Mesendoderm (in vitro differentiated cells): ENCODE data around the gene ABCC1.
"Not testable (repeated sequence)": the region's sequence is repeated elsewhere in the genome, so short reads cannot be mapped to it uniquely, and the experiment has no call there.

Source experiments
- DNase-seq: peaks from one replicate; pipeline ENCODE4 v3.0.0; 2013
- H2AK5ac ChIP-seq: 2 replicates; pipeline ENCODE4 v1.6.1; 2013; ENCODE audit warnings: low read length, inconsistent platforms
- H2BK120ac ChIP-seq: 2 replicates; pipeline ENCODE4 v1.6.1; 2013; ENCODE audit warnings: low read depth, mild to moderate bottlenecking, low read length, moderate library complexity, mixed read lengths
- H2BK15ac ChIP-seq: replicated peaks from 2 replicates; pipeline ENCODE4 v1.6.1; 2013; ENCODE audit warnings: low read depth, mild to moderate bottlenecking, moderate library complexity
- H2BK5ac ChIP-seq: 2 replicates; pipeline ENCODE4 v1.6.1; 2013; ENCODE audit warnings: low read length, inconsistent platforms
- H3K18ac ChIP-seq: 2 replicates; pipeline ENCODE4 v1.6.1; 2013; ENCODE audit warnings: mild to moderate bottlenecking, low read length, mixed read lengths
- H3K23ac ChIP-seq: one replicate; pipeline ENCODE4 v1.6.1; 2013; ENCODE audit warnings: low read length
- H3K27ac ChIP-seq: 2 replicates; pipeline ENCODE4 v1.5.1; 2013; ENCODE audit warnings: low read depth, mild to moderate bottlenecking, inconsistent platforms, low read length, moderate library complexity
- H3K27me3 ChIP-seq: 2 replicates; pipeline ENCODE4 v1.6.1; 2013; ENCODE audit warnings: low read length, control low read depth, mild to moderate bottlenecking, inconsistent platforms; ENCODE audit not compliant: insufficient read depth, poor library complexity
- H3K36me3 ChIP-seq: 2 replicates; pipeline ENCODE4 v1.6.1; 2013; ENCODE audit warnings: low read length, inconsistent platforms; ENCODE audit not compliant: control insufficient read depth, insufficient read depth
- H3K4ac ChIP-seq: one replicate; pipeline ENCODE4 v1.6.1; 2013; ENCODE audit warnings: low read depth, mild to moderate bottlenecking, low read length, moderate library complexity
- H3K4me1 ChIP-seq: 2 replicates; pipeline ENCODE4 v1.6.1; 2013; ENCODE audit warnings: low read depth, low read length, inconsistent platforms; ENCODE audit not compliant: control insufficient read depth
- H3K4me2 ChIP-seq: 2 replicates; pipeline ENCODE4 v1.6.1; 2013; ENCODE audit warnings: low read length
- H3K4me3 ChIP-seq: 2 replicates; pipeline ENCODE4 v1.5.1; 2013; ENCODE audit warnings: mild to moderate bottlenecking, low read length
- H3K56ac ChIP-seq: one replicate; pipeline ENCODE4 v1.6.1; 2013; ENCODE audit warnings: low read length
- H3K79me1 ChIP-seq: 2 replicates; pipeline ENCODE4 v1.6.1; 2013; ENCODE audit warnings: low read length, inconsistent platforms
- H3K79me2 ChIP-seq: 2 replicates; pipeline ENCODE4 v1.6.1; 2013; ENCODE audit warnings: mild to moderate bottlenecking, low read length; ENCODE audit not compliant: control insufficient read depth, insufficient read depth
- H3K9ac ChIP-seq: 2 replicates; pipeline ENCODE4 v1.6.1; 2013; ENCODE audit warnings: low read length, inconsistent platforms
- H4K5ac ChIP-seq: one replicate; pipeline ENCODE4 v1.6.1; 2013; ENCODE audit warnings: low read length
- H4K8ac ChIP-seq: one replicate; pipeline ENCODE4 v1.6.1; 2013; ENCODE audit warnings: low read depth, mild to moderate bottlenecking, control low read depth, low read length, moderate library complexity
- WGBS: extraction: QIAGEN DNeasy Blood & Tissue Kit; methylation state at CpG from one replicate; pipeline ENCODE4 v1.1.7; 2013; ENCODE audit warnings: low lambda C conversion rate, missing lambda C conversion rate; ENCODE audit not compliant: insufficient coverage; ENCODE audit errors: extremely low coverage; 5-methylcytosine and 5-hydroxymethylcytosine counted together

Gene ABCC1

DNA sequence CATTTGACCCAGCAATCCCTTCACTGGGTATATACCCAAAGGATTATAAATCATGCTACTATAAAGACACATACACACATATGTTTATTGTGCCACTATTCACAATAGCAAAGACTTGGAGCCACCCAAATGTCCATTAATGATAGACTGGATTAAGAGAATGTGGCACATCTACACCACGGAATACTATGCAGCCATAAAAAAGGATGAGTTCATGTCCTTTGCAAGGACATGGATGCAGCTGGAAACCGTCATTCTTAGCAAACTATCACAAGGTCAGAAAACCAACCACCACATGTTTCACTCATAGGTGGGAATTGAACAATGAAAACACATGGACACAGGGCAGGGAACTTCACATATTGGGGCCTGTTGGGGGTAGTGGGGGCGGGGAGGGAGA is 31.1 kb upstream of the ABCC1 start:
- not testable (repeated sequence) for H3K79me1 ChIP-seq, H2BK5ac ChIP-seq, H3K4me3 ChIP-seq, H3K36me3 ChIP-seq, H3K23ac ChIP-seq, H3K56ac ChIP-seq, H3K4me2 ChIP-seq, H3K4me1 ChIP-seq, H3K79me2 ChIP-seq, DNase-seq, H3K18ac ChIP-seq, H3K4ac ChIP-seq, H3K9ac ChIP-seq, H3K27me3 ChIP-seq, H4K5ac ChIP-seq, H2BK120ac ChIP-seq, H4K8ac ChIP-seq, H2AK5ac ChIP-seq, H3K27ac ChIP-seq, H2BK15ac ChIP-seq
- no CpG with 5 or more reads among the region's 3 CpGs for WGBS

DNA sequence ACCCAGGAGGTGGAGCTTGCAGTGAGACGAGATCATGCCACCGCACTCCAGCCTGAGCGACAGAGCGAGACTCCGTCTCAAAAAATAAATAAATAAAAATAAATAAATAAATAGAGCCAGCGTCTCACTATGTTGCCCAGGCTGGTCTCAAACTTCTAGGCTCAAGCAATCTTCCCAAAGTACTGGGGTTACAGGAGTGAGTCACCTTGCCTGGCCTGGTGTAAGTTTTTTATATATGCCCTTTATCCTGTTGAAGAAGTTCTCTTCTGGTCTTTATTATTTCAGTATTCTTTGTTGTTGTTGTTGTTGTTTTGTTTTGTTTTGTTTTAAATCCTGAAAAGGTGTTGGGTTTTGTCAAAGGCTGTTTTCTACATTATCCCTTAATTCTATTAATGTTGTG is 30.1 kb upstream of the ABCC1 start:
- no peak for DNase-seq
- no peak overlapping the region for H4K8ac ChIP-seq
- no peaks in the 10 kb centered on the region for H3K27me3 ChIP-seq
- H3K4me3 ChIP-seq: no peak overlapping the region
- H3K4me2 ChIP-seq: no peak overlapping the region
- H3K36me3 ChIP-seq: no peaks in the 10 kb centered on the region
- H3K23ac ChIP-seq: no peak overlapping the region
- no peak overlapping the region for H2BK5ac ChIP-seq
- H3K56ac ChIP-seq: no peak overlapping the region
- H2AK5ac ChIP-seq: no peak overlapping the region
- no peak overlapping the region for H3K18ac ChIP-seq
- H3K9ac ChIP-seq: no peak overlapping the region
- no peak overlapping the region for H2BK15ac ChIP-seq
- WGBS: no CpG with 5 or more reads among the region's 6 CpGs
- H3K4me1 ChIP-seq: no peaks in the 10 kb centered on the region
- H2BK120ac ChIP-seq: no peak overlapping the region
- H4K5ac ChIP-seq: no peak overlapping the region
- no peaks in the 10 kb centered on the region for H3K79me2 ChIP-seq
- H3K4ac ChIP-seq: no peak overlapping the region
- no peaks in the 10 kb centered on the region for H3K79me1 ChIP-seq
- no peak overlapping the region for H3K27ac ChIP-seq

DNA sequence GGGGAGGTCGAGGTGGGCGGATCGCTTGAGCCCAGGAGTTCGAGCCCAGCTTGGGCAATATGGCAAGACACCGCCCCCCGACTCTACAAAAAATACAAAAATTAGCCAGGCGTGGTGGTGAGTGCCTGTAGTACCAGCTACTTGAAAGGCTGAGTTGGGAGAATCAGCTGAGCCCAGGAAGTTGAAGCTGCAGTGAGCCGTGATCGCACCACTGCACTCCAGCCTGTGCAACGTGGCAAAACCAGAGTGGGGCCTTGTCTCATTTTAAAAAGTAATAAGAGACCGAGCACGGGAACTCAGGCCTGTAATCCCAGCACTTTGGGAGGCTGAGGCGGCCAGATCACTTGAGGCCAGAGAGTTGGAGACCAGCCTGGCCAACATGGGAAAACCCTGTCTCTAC is 24.4 kb upstream of the ABCC1 start:
- H3K79me2 ChIP-seq: no peaks in the 10 kb centered on the region
- H2BK5ac ChIP-seq: no peak overlapping the region
- no peak overlapping the region for H4K8ac ChIP-seq
- WGBS: no CpG with 5 or more reads among the region's 13 CpGs
- H3K36me3 ChIP-seq: no peaks in the 10 kb centered on the region
- H3K79me1 ChIP-seq: no peaks in the 10 kb centered on the region
- no peak overlapping the region for H4K5ac ChIP-seq
- H3K56ac ChIP-seq: no peak overlapping the region
- H3K27ac ChIP-seq: no peak overlapping the region
- H3K23ac ChIP-seq: no peak overlapping the region
- no peak overlapping the region for H3K9ac ChIP-seq
- H3K4me2 ChIP-seq: no peak overlapping the region
- no peak overlapping the region for H2AK5ac ChIP-seq
- no peak overlapping the region for H3K4me3 ChIP-seq
- H3K4me1 ChIP-seq: no peaks in the 10 kb centered on the region
- no peak overlapping the region for H3K18ac ChIP-seq
- no peak overlapping the region for H2BK120ac ChIP-seq
- no peaks in the 10 kb centered on the region for H3K27me3 ChIP-seq
- no peak for DNase-seq
- H3K4ac ChIP-seq: no peak overlapping the region
- no peak overlapping the region for H2BK15ac ChIP-seq

GRCh38 chr16:15925631-15926030 is 23.8 kb upstream of the ABCC1 start:
- peak; percentile 13 for DNase-seq
- H3K4ac ChIP-seq: no peak overlapping the region
- no peak overlapping the region for H2BK15ac ChIP-seq
- H3K36me3 ChIP-seq: no peaks in the 10 kb centered on the region
- H4K8ac ChIP-seq: no peak overlapping the region
- H3K79me1 ChIP-seq: no peaks in the 10 kb centered on the region
- no peak overlapping the region for H3K9ac ChIP-seq
- no peak overlapping the region for H3K4me3 ChIP-seq
- WGBS: no CpG with 5 or more reads among the region's 9 CpGs
- H3K4me2 ChIP-seq: no peak overlapping the region
- no peak overlapping the region for H3K56ac ChIP-seq
- H2BK120ac ChIP-seq: no peak overlapping the region
- H3K18ac ChIP-seq: no peak overlapping the region
- H2AK5ac ChIP-seq: no peak overlapping the region
- no peaks in the 10 kb centered on the region for H3K79me2 ChIP-seq
- H3K23ac ChIP-seq: no peak overlapping the region
- H3K27me3 ChIP-seq: no peaks in the 10 kb centered on the region
- H3K27ac ChIP-seq: no peak overlapping the region
- H2BK5ac ChIP-seq: no peak overlapping the region
- H4K5ac ChIP-seq: no peak overlapping the region
- H3K4me1 ChIP-seq: no peaks in the 10 kb centered on the region

- no CpG with 5 or more reads among the region's 18 CpGs for WGBS
- no peak overlapping the region for H4K8ac ChIP-seq
Measured at GRCh38 chr16:15928261-15929104, 20.9 kb upstream of the ABCC1 start.

GRCh38 chr16:15932939-15933338 is 16.5 kb upstream of the ABCC1 start:
- WGBS: no CpG with 5 or more reads among the region's 6 CpGs
- no peaks in the 10 kb centered on the region for H3K79me2 ChIP-seq
- H3K18ac ChIP-seq: no peak overlapping the region
- no peak overlapping the region for H2BK120ac ChIP-seq
- no peak overlapping the region for H3K56ac ChIP-seq
- H4K8ac ChIP-seq: no peak overlapping the region
- no peak overlapping the region for H2AK5ac ChIP-seq
- DNase-seq: no peak
- H3K4ac ChIP-seq: no peak overlapping the region
- no peak overlapping the region for H2BK15ac ChIP-seq
- H3K36me3 ChIP-seq: no peaks in the 10 kb centered on the region
- H3K4me1 ChIP-seq: no peaks in the 10 kb centered on the region
- no peak overlapping the region for H4K5ac ChIP-seq
- no peak overlapping the region for H3K4me3 ChIP-seq
- H3K79me1 ChIP-seq: no peaks in the 10 kb centered on the region
- no peak overlapping the region for H3K4me2 ChIP-seq
- no peak overlapping the region for H2BK5ac ChIP-seq
- H3K27me3 ChIP-seq: no peaks in the 10 kb centered on the region
- no peak overlapping the region for H3K23ac ChIP-seq
- H3K9ac ChIP-seq: no peak overlapping the region
- H3K27ac ChIP-seq: no peak overlapping the region

More at GRCh38 chr16:15928261-15929104, 20.9 kb upstream of the ABCC1 start:
- H3K36me3 ChIP-seq: no peaks in the 10 kb centered on the region
- H2AK5ac ChIP-seq: no peak overlapping the region
- no peak overlapping the region for H3K27ac ChIP-seq
- no peak overlapping the region for H3K9ac ChIP-seq
- H4K5ac ChIP-seq: no peak overlapping the region
- H2BK15ac ChIP-seq: no peak overlapping the region
- H3K4me3 ChIP-seq: no peak overlapping the region
- no peak overlapping the region for H3K56ac ChIP-seq
- no peak overlapping the region for H3K4ac ChIP-seq
- H3K18ac ChIP-seq: no peak overlapping the region
- no peak overlapping the region for H2BK5ac ChIP-seq
- no peak overlapping the region for H3K23ac ChIP-seq
- no peak overlapping the region for H2BK120ac ChIP-seq
- H3K79me1 ChIP-seq: no peaks in the 10 kb centered on the region
- DNase-seq: no peak
- H3K4me2 ChIP-seq: no peak overlapping the region
- no peaks in the 10 kb centered on the region for H3K4me1 ChIP-seq
- H3K27me3 ChIP-seq: no peaks in the 10 kb centered on the region
- H3K79me2 ChIP-seq: no peaks in the 10 kb centered on the region
